ENCODE results near the gene TMEM260. TPM values are rescaled to one million over a fixed set of nuclear protein-coding genes. Genes with fewer than 3 reads are reported as not detected.

The TMEM260 gene
- polyA plus RNA-seq, 1 of the 3 experiments (the other 2 are of a cell fraction): 5.4 TPM

GRCh38 chr14:56659378-56659777 lies 79.8 kb downstream of the TMEM260 start:
- Histone ChIP-seq H4K20me1 (ENCODE audit: insufficient read depth) (no peaks in the 10 kb centered on the region), H3K9me2 (no peaks in the 10 kb centered on the region), H3K9me3 (no peaks in the 10 kb centered on the region), H3K4me1 (ENCODE audit: control insufficient read depth in 1 of 2, insufficient read depth in 2 of 2, low read depth in 1 of 2, low read length in 1 of 2) (no peaks in the 10 kb centered on the region; a peak in 1 of 4 replicates), H2AFZ (ENCODE audit: low read depth) (no peak overlapping the region), H3K27me3 (ENCODE audit: insufficient read depth) (no peaks in the 10 kb centered on the region; the same call in 1 of the 2 replicates), H3K4me3 (ENCODE audit: low read depth in 2 of 2, low read length in 1 of 2) (no peak overlapping the region), H3K9ac (no peak overlapping the region), H3K79me2 (ENCODE audit: insufficient read depth) (no peaks in the 10 kb centered on the region), H3K4me2 (no peak overlapping the region), H3K36me3 (replicated peaks in 1 of 2; ENCODE audit: control insufficient read depth in 1 of 2, insufficient read depth in 2 of 2, low read length in 1 of 2) (no peaks in the 10 kb centered on the region), H3F3A (replicated peaks; ENCODE audit: insufficient read depth) (no peaks in the 10 kb centered on the region), H3K27ac (ENCODE audit: low read depth in 2 of 2, low read length in 1 of 2) (no peak overlapping the region)
- DNase-seq: no peak
- ChIA-PET CTCF (interaction anchor here (0.6 to 1.7 kb wide), 10 partner anchors 12 to 664 kb away, joined by 3 to 8 read pairs (median 4); no protein-coding TSS in a partner anchor), POLR2A (no interaction called here)
- no peak for TF ChIP-seq RFX5 (IDR thresholded peaks at IDR 0.05; ENCODE audit: low read length)
- TF ChIP-seq RXRA (IDR thresholded peaks at IDR 0.05; ENCODE audit: borderline replicate concordance, low read depth): no peak
- no peak for TF ChIP-seq ELF1 (IDR thresholded peaks at IDR 0.05)
- TF ChIP-seq FOSL2 (IDR thresholded peaks at IDR 0.05; ENCODE audit: borderline replicate concordance, low read depth): no peak
- no peak for TF ChIP-seq SIN3A (IDR thresholded peaks at IDR 0.05; ENCODE audit: borderline replicate concordance, low read depth, low read length)
- TF ChIP-seq RAD21 (IDR thresholded peaks at IDR 0.05; ENCODE audit: low read length): no peak
- no peak for TF ChIP-seq MAX (IDR thresholded peaks at IDR 0.05; ENCODE audit: low read depth)
- TF ChIP-seq GABPA (IDR thresholded peaks at IDR 0.05; ENCODE audit: low read depth): no peak
- TF ChIP-seq TEAD4 (IDR thresholded peaks at IDR 0.05; ENCODE audit: borderline replicate concordance, insufficient read depth): no peak
- TF ChIP-seq USF2 (IDR thresholded peaks at IDR 0.05; ENCODE audit: borderline replicate concordance, low read depth, low read length): no peak
- TF ChIP-seq POLR2AphosphoS5 (IDR thresholded peaks at IDR 0.05; ENCODE audit: low read depth, low read length): no peak
- TF ChIP-seq JUND (IDR thresholded peaks at IDR 0.05): no peak
- TF ChIP-seq CHD2 (IDR thresholded peaks at IDR 0.05; ENCODE audit: low read length, partially characterized antibody): no peak
- TF ChIP-seq NFIC (IDR thresholded peaks at IDR 0.05; ENCODE audit: borderline replicate concordance): no peak
- TF ChIP-seq CTCF (IDR thresholded peaks at IDR 0.05): no peak
- TF ChIP-seq PBX3 (IDR thresholded peaks at IDR 0.05): no peak
- no peak for TF ChIP-seq IRF3 (IDR thresholded peaks at IDR 0.05; ENCODE audit: low read depth, low read length)
- 42% methylated on average over 7 of the region's 8 CpGs for WGBS (ENCODE audit: low lambda C conversion rate)
